D721Med (cell line): ENCODE data around the gene MYL10.
"Not testable (repeated sequence)": the region's sequence is repeated elsewhere in the genome, so short reads cannot be mapped to it uniquely, and the experiment has no call there.

Source experiments
- DNase-seq: peaks from one replicate; pipeline ENCODE4 v3.0.0; 2011; ENCODE audit warnings: low spot score; ENCODE audit not compliant: insufficient read length
- FAIRE-seq: peaks from 2 replicates; lab custom pipeline; 2011; peaks lifted over from hg19 to GRCh38; lab: Jason Lieb, UNC
- TF ChIP-seq, protein P1 (sequence below): IDR thresholded peaks from 2 replicates; pipeline ENCODE4 v1.5.1; 2012; ENCODE audit warnings: mild to moderate bottlenecking, control low read depth; ENCODE audit not compliant: insufficient read depth; ENCODE audit errors: missing control alignments

The MYL10 gene

DNA sequence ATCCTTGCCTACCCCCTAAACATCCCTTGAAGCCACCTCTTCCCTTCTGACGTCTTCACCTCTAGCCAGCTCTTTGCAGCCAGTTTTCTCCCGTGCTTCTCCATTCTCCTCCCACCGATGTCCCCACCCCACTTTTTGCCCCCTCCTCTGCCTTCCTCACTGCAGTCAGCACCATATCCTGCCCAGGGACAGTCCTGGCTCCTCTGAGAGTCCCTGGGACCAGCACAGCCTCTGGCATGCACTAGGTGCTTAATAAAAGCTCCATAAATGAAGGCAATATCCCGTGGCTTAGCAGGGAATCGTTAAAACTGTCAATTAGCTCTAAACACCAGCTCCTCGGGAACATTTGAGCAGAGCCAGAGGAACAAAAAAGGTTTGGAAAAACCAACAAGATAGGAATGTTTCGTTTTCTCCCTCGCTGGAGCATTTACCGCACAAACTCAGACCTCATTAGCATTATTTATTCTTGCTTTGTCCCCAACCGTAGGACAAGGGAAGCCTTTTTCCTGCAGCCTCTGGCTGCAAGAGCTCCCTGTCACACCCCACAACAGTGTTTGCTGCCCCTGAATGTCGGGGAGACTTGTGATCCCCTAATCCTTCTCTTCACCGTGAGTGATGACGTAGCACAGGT lies 16.1 kb downstream of the MYL10 start:
- no peak for FAIRE-seq
- TF ChIP-seq, protein P1, sequence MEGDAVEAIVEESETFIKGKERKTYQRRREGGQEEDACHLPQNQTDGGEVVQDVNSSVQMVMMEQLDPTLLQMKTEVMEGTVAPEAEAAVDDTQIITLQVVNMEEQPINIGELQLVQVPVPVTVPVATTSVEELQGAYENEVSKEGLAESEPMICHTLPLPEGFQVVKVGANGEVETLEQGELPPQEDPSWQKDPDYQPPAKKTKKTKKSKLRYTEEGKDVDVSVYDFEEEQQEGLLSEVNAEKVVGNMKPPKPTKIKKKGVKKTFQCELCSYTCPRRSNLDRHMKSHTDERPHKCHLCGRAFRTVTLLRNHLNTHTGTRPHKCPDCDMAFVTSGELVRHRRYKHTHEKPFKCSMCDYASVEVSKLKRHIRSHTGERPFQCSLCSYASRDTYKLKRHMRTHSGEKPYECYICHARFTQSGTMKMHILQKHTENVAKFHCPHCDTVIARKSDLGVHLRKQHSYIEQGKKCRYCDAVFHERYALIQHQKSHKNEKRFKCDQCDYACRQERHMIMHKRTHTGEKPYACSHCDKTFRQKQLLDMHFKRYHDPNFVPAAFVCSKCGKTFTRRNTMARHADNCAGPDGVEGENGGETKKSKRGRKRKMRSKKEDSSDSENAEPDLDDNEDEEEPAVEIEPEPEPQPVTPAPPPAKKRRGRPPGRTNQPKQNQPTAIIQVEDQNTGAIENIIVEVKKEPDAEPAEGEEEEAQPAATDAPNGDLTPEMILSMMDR = no peak
- DNase-seq = no peak

DNA sequence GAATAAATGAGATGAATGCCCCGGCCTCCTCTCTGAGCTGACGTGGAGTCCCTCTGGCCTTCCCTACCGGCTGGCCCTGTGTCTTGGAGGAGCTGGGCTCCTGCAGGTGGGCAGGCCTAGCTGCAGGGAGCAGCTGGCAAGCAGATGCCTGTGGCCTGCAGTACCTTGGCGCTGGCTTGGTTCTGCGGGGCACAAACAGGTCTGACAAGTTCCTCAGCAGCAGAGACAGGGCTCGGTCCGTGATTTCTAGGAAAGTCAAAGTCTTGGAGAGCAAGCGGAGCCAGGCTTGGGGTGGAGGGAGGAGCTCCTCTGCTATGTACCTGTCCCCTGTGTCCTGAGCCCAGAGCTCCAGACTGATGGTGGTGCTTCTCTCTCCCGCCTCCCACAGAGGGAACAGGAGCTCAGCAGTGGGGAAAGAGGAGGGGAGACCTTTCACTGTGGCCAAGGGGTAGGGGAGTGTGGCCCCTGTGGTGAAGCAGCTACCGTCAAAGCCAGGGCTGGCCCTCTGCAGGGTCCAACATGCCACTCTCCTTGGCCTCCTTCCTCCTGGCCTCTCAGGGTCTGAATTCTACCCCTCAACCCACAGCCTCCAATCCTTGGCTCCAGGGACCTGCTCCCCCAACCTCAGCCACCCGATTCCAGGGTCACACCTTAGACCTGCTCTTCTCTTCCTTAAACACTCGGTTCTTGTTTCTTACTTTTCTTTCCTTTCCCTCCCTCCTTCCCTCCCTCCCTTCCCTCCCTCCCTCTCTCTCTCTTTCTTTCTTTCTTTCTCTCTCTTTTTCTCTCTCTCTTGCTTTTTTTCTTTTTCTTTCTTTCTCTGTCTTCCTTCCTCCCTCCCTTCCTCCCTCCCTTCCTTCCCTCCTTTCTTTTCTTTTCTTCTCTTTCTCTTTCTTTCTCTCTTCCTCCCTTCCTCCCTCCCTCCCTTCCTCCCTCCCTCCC lies 20.1 kb downstream of the MYL10 start:
- TF ChIP-seq, protein P1 = no peak
- no peak for FAIRE-seq
- no peak for DNase-seq

DNA sequence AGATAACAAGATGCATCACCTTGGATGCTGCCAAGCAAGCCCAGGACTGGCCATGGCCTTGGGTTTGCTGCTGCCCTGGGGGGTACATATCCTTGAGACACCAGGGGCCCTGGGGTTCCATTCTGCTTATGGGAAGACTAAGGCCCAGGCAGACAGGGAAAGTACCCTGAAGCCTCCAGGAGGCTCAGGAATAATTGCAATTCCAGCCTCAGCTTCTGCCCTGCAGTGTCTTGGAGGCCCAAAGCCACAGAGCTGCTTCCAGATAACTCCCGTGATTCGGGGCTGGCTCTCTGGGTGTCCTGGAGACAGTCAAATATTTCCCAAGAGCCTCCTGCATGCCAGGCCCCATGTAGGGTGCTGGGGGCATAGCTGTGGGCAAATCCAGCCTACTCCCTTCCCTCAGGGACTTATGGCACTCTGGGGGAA lies 22.6 kb downstream of the MYL10 start:
- DNase-seq = no peak
- TF ChIP-seq, protein P1 = no peak
- no peak for FAIRE-seq

DNA sequence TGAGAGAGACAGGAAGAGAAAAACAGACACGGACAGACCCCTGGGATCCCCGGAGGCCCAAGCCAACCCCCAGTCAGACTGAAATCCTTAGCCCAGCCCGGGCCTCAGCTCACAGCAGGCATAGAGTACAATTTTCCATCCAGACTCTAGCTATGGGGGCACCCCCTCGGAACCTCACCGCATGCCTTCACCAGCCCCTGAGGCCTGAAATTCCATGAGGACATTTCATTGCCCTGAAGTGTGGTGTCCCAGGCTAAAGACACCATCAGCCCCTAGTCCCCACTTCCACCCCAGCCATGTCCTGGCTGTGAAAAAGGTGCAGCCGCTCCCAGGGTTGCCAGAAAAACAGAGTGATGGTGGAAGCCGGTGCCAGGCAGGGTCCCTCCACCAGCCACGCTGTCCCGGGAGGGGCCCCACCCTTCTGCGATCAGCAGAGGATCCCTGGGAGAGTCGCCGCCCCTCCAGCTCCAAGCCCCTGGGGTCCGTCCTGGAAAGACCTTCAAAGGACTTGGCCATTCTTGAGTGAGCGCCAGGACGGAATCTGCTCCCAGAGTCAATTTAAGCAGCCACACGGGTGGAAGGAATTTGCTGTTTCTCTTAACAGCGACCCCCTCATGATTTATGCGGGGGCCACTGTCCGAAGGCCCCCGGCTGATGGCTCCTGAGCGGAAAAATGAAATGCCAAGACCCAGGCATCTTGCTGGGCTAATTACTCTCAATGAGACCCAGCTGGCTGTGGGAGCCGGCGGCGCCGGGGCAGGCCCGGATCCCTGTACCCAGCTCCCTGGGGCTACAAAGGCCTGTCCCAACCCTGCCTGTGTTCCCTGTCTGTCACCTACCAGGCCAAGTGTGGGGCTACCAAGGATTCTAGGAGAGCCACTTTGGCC lies 23.2 kb downstream of the MYL10 start:
- FAIRE-seq (no peak), DNase-seq (no peak)
- TF ChIP-seq, protein P1 = no peak

DNA sequence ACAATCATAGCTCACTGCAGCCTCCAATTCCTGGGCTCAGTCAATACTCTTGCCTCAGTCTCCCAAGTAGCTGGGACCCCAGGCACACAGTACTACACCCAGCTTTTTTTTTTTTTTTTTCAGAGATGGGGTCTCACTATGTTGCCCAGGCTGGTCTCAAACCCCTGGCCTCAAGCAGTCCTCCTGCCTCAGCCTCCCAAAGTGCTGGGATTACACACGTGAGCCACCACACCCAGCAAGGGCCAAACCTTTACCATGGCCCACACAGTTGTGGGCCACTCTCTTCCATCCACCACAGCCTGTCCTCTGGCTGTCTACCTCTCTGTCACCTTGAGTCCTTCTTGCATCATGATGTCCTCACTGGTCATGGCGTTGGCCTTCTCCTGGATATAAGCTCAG lies 24.2 kb downstream of the MYL10 start:
- DNase-seq, FAIRE-seq: not testable (repeated sequence)

DNA sequence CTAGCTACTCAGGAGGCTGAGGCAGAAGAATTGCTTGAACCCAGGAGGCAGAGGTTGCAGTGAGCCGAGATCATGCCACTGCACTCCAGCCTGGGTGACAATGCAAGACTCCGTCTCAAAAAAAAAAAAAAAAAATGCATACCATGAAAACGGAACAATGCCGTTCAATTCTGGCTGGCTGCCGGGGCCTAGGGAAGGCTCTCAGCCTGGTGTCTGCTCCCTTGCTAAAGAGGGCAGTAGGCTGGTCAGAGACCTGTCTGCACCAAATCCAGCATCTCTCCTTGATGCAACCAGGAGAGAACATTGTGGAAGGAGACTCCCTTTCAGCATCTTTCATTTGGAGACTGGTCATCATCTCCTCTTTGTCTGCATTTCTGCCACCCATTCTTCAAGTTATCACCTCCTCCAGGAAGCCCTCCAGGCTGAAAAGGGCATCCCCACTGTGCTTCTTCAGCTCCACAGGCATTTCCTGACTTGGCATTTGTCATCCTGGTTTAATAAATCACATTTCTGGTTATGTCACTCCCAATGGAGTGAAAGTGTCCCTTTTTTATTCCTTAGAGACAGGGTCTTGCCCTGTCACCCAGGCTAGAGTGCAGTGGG lies 24.7 kb downstream of the MYL10 start:
- DNase-seq (no peak), FAIRE-seq (no peak)
- TF ChIP-seq, protein P1 = no peak
